HG02623 (cell line): Measurements from ENCODE around the gene CCM2.
"Not testable (repeated sequence)": the region's sequence is repeated elsewhere in the genome, so short reads cannot be mapped to it uniquely, and the experiment has no call there.

Source experiments
- ATAC-seq: cut with Tn5 transposase; IDR thresholded peaks from one replicate; pipeline ENCODE4 v1.9.1; 2021; ENCODE audit warnings: moderate library complexity; ENCODE audit not compliant: unreplicated experiment

Gene CCM2

GRCh38 chr7:45032421-45032820 is 32.4 kb downstream of the CCM2 start:
- no peak for ATAC-seq

GRCh38 chr7:45033261-45033930 is 33.4 kb downstream of the CCM2 start:
- ATAC-seq = no peak

- ATAC-seq = no peak
Measured at GRCh38 chr7:45033931-45034290, 33.9 kb downstream of the CCM2 start.

- ATAC-seq = not testable (repeated sequence)
Measured at GRCh38 chr7:45034710-45035109, 34.7 kb downstream of the CCM2 start.

GRCh38 chr7:45035371-45035770 is 35.4 kb downstream of the CCM2 start:
- ATAC-seq = no peak

GRCh38 chr7:45035893-45036292 is 35.9 kb downstream of the CCM2 start:
- no peak for ATAC-seq

- ATAC-seq = no peak
Measured at GRCh38 chr7:45036317-45036716, 36.3 kb downstream of the CCM2 start.

- no peak for ATAC-seq
Measured at GRCh38 chr7:45036796-45037195, 36.8 kb downstream of the CCM2 start.

- ATAC-seq = no peak
Measured at GRCh38 chr7:45037876-45038275, 37.9 kb downstream of the CCM2 start.

GRCh38 chr7:45039106-45039505 is 39.1 kb downstream of the CCM2 start:
- ATAC-seq = no peak

- no peak for ATAC-seq
Measured at GRCh38 chr7:45044338-45044737, 44.3 kb downstream of the CCM2 start.

GRCh38 chr7:45048748-45049147 is 48.7 kb downstream of the CCM2 start:
- ATAC-seq = no peak

GRCh38 chr7:45050198-45050597 is 50.2 kb downstream of the CCM2 start:
- ATAC-seq = no peak

- ATAC-seq = no peak
Measured at GRCh38 chr7:45052011-45052410, 52.0 kb downstream of the CCM2 start.

- no peak for ATAC-seq
Measured at GRCh38 chr7:45053401-45053800, 53.4 kb downstream of the CCM2 start.

GRCh38 chr7:45053941-45054340 is 53.9 kb downstream of the CCM2 start:
- no peak for ATAC-seq

- ATAC-seq = no peak
Measured at GRCh38 chr7:45054442-45054841, 54.4 kb downstream of the CCM2 start.

GRCh38 chr7:45055016-45055415 is 55.0 kb downstream of the CCM2 start:
- no peak for ATAC-seq

- no peak for ATAC-seq
Measured at GRCh38 chr7:45055594-45056219, 55.7 kb downstream of the CCM2 start.

GRCh38 chr7:45057878-45058277 is 57.9 kb downstream of the CCM2 start:
- ATAC-seq = no peak

GRCh38 chr7:45060295-45060694 is 60.3 kb downstream of the CCM2 start:
- no peak for ATAC-seq

GRCh38 chr7:45061352-45061751 is 61.4 kb downstream of the CCM2 start:
- ATAC-seq = no peak
